K562 (cell line): Measurements from ENCODE around the gene MACROD2. TPM values are rescaled to one million over a fixed set of nuclear protein-coding genes. Genes with fewer than 3 reads are reported as not detected.

ENCODE experiments used
- ATAC-seq: fragments of 200-7000 bp; cut with Tn5 transposase; 3 replicates; pipeline ENCODE4 v1.9.1; 2020; ENCODE audit warnings: moderate library complexity
- BruUV-seq: library from RNA; stranded (reverse); fragments of 400-500 nt; replicated peaks from 2 replicates; lab custom pipeline; 2021; lab: Mats Ljungman, UMichigan
- CTCF ChIA-PET: fragments of 300-600 bp; formaldehyde crosslinking; extraction: SDS; loops from one replicate; lab custom pipeline; 2021; ENCODE audit warnings: low intra/inter-chr PET ratio; lab: Yijun Ruan, JAX
- POLR2A ChIA-PET: fragments of 300-600, 350-650 bp; sonication (Branson Sonifier 250); formaldehyde crosslinking; extraction: SDS; loops from one replicate; lab custom pipeline; 2021; ENCODE audit warnings: antibody characterized with exemption, inconsistent platforms; lab: Yijun Ruan, JAX
- DNase-seq, 4 experiments: peaks; one replicate each; pipeline versions ENCODE4 v3.0.0 to v3.0.0-alpha.2; 2011 to 2018; ENCODE audit warnings: low spot score in 3 of 4, mixed read lengths in 3 of 4; ENCODE audit errors: extremely low read depth in 1 of 4
- FAIRE-seq: peaks from 2 replicates; lab custom pipeline; 2011; peaks lifted over from hg19 to GRCh38; lab: Jason Lieb, UNC
- H2AFZ ChIP-seq: 2 replicates; pipeline ENCODE4 v1.6.0; 2011; ENCODE audit warnings: low read depth, low read length, control low read depth, inconsistent platforms
- H3K27ac ChIP-seq: fragments of 200-600 bp; 3 replicates; pipeline ENCODE4 v1.8.0; 2011; ENCODE audit warnings: low read depth, mild to moderate bottlenecking, control low read depth, inconsistent platforms, low read length, moderate library complexity, mixed read lengths; ENCODE audit errors: extremely low read depth
- H3K27me3 ChIP-seq, 2 experiments: fragments of 300-600 bp in 1 of 2; 2 replicates in 1 of 2; 3 replicates in 1 of 2; pipeline versions ENCODE4 v1.6.0 to v1.8.0; 2011; ENCODE audit warnings: inconsistent platforms in 2 of 2, low read length in 2 of 2, mild to moderate bottlenecking in 1 of 2, mixed read lengths in 1 of 2, moderate library complexity in 1 of 2; ENCODE audit not compliant: control insufficient read depth in 2 of 2, insufficient read depth in 2 of 2
- H3K36me3 ChIP-seq: fragments of 300-600 bp; 3 replicates; pipeline ENCODE4 v1.8.0; 2011; ENCODE audit warnings: mild to moderate bottlenecking, low read length, inconsistent platforms; ENCODE audit not compliant: control insufficient read depth, insufficient read depth
- H3K4me1 ChIP-seq, 2 experiments: fragments of 200-600 bp in 1 of 2; replicated peaks in 1 of 2; 2 replicates in 1 of 2; 3 replicates in 1 of 2; pipeline versions ENCODE4 v1.5.1 to v1.8.0; 2011; ENCODE audit warnings: inconsistent platforms in 2 of 2, low read length in 2 of 2, mild to moderate bottlenecking in 1 of 2, mixed read lengths in 1 of 2, moderate library complexity in 1 of 2; ENCODE audit not compliant: control insufficient read depth in 2 of 2, insufficient read depth in 2 of 2
- H3K4me2 ChIP-seq: 2 replicates; pipeline ENCODE4 v1.6.1; 2011; ENCODE audit warnings: low read length, control low read depth, inconsistent platforms, mixed read lengths; ENCODE audit not compliant: insufficient read depth
- H3K4me3 ChIP-seq: fragments of 200-600 bp; sonication (generic), shearing (Covaris generic); 2 replicates; pipeline ENCODE4 v1.5.1; 2016; ENCODE audit warnings: control low read depth, inconsistent platforms
- H3K79me2 ChIP-seq: fragments of 200-600 bp; 3 replicates; pipeline ENCODE4 v1.8.0; 2011; ENCODE audit warnings: low read length, inconsistent platforms; ENCODE audit not compliant: control insufficient read depth, insufficient read depth
- H3K9ac ChIP-seq, 2 experiments: 2 replicates each; pipeline versions ENCODE4 v1.6.0 to v1.6.1; 2011; ENCODE audit warnings: low read depth in 2 of 2, low read length in 2 of 2, control low read depth in 1 of 2, inconsistent platforms in 1 of 2, mild to moderate bottlenecking in 1 of 2, mixed read lengths in 1 of 2; ENCODE audit not compliant: insufficient read depth in 1 of 2
- H3K9me1 ChIP-seq: one replicate; pipeline ENCODE4 v1.6.0; 2011; ENCODE audit warnings: inconsistent platforms, mild to moderate bottlenecking, low read length, moderate library complexity; ENCODE audit not compliant: control insufficient read depth, insufficient read depth
- H3K9me3 ChIP-seq: replicated peaks from 2 replicates; pipeline ENCODE4 v1.5.1; 2011; ENCODE audit warnings: low read depth, low read length, inconsistent platforms; ENCODE audit not compliant: control insufficient read depth, insufficient read depth
- H4K20me1 ChIP-seq: replicated peaks from 2 replicates; pipeline ENCODE4 v1.6.1; 2011; ENCODE audit warnings: low read length, inconsistent platforms, mixed read lengths; ENCODE audit not compliant: control insufficient read depth, insufficient read depth
- ARID1B ChIP-seq: fragments of 450-650 bp; IDR thresholded peaks from 2 replicates; pipeline ENCODE4 v1.6.1; 2016; ENCODE audit warnings: antibody characterized with exemption, mild to moderate bottlenecking, inconsistent platforms
- CHD1 ChIP-seq: fragments of 200-600 bp; sonication (generic); IDR thresholded peaks from one replicate; pipeline ENCODE4 v1.6.1; 2012; ENCODE audit warnings: mild to moderate bottlenecking, moderate library complexity, low read length, inconsistent platforms
- COPS2 ChIP-seq: fragments of 450-650 bp; conservative IDR thresholded peaks from 2 replicates; pipeline ENCODE4 v1.6.1; 2016; ENCODE audit warnings: mild to moderate bottlenecking, moderate library complexity
- CREBBP ChIP-seq: IDR thresholded peaks from one replicate; pipeline ENCODE4 v1.6.1; 2012; ENCODE audit warnings: low read depth, mild to moderate bottlenecking, control low read depth, inconsistent platforms, low read length
- CSDE1 ChIP-seq, 2 experiments: fragments of 450-650 bp; IDR thresholded peaks; 2 replicates each; pipeline ENCODE4 v1.6.1; 2016; ENCODE audit warnings: mild to moderate bottlenecking in 1 of 2
- GABPA ChIP-seq: fragments of 200-800 bp; sonication (Bioruptor generic); conservative IDR thresholded peaks from 2 replicates; pipeline ENCODE4 v1.6.1; 2016; ENCODE audit warnings: low read depth, missing genetic modification characterization, missing compliant biosample characterization
- GABPB1 ChIP-seq: sonication (generic); formaldehyde crosslinking; IDR thresholded peaks from 2 replicates; pipeline ENCODE4 v1.8.0; 2022; ENCODE audit warnings: mild to moderate bottlenecking, missing genetic modification reagents
- HMG20B ChIP-seq: fragments of 250-450 bp; sonication (Bioruptor Pico); IDR thresholded peaks from 2 replicates; pipeline ENCODE4 v1.5.0; 2021; ENCODE audit warnings: mild to moderate bottlenecking
- RBM25 ChIP-seq: fragments of 200-400 bp; formaldehyde crosslinking; IDR thresholded peaks from 2 replicates; pipeline ENCODE4 v1.6.1; 2018; ENCODE audit warnings: low read length, low read depth, moderate library complexity; ENCODE audit not compliant: severe bottlenecking
- YY1 ChIP-seq, 3 experiments: IDR thresholded peaks; 2 replicates each; pipeline ENCODE4 v1.6.1; 2011; ENCODE audit warnings: low read length in 2 of 3, mild to moderate bottlenecking in 2 of 3, moderate library complexity in 2 of 3, borderline replicate concordance in 1 of 3, control low read depth in 1 of 3, low read depth in 1 of 3; ENCODE audit not compliant: insufficient read depth in 3 of 3, insufficient replicate concordance in 2 of 3, control insufficient read depth in 1 of 3, insufficient read length in 1 of 3; ENCODE audit errors: extremely low read depth in 1 of 3
- ZBTB7A ChIP-seq: IDR thresholded peaks from 2 replicates; pipeline ENCODE4 v1.6.1; 2011; ENCODE audit warnings: low read depth, mild to moderate bottlenecking, low read length, moderate library complexity, borderline replicate concordance; ENCODE audit not compliant: control insufficient read depth
- ZNF24 ChIP-seq: fragments of 450-650 bp; IDR thresholded peaks from 2 replicates; pipeline ENCODE4 v1.6.1; 2016
- ZNF507 ChIP-seq: conservative IDR thresholded peaks from 2 replicates; pipeline ENCODE4 v1.6.1; 2017; ENCODE audit warnings: missing genetic modification characterization, missing compliant biosample characterization
- ZNF707 ChIP-seq: fragments of 250-450 bp; sonication (Bioruptor Pico); conservative IDR thresholded peaks from 2 replicates; pipeline ENCODE4 v1.8.0; 2022; ENCODE audit warnings: inconsistent platforms, mild to moderate bottlenecking, moderate library complexity
- ZNF76 ChIP-seq: fragments of 250-450 bp; sonication (Bioruptor Pico); IDR thresholded peaks from 2 replicates; pipeline ENCODE4 v1.4.0; 2020; ENCODE audit warnings: mild to moderate bottlenecking, moderate library complexity, borderline replicate concordance
- WGBS: fragments of 100-300 bp; shearing (Covaris generic); methylation state at CpG from one replicate; pipeline ENCODE4 v1.1.6; 2016; ENCODE audit warnings: low coverage, mixed read lengths; ENCODE audit not compliant: insufficient coverage; ENCODE audit errors: missing lambda C conversion rate; 5-methylcytosine and 5-hydroxymethylcytosine counted together
- in situ Hi-C: fragments of 300-500 bp; cut with MboI; formaldehyde crosslinking; loops from 4 replicates; pipeline ENCODE4 v1.15.0; 2018; ENCODE audit warnings: inconsistent platforms, mixed read lengths
- intact Hi-C: fragments of 100-400 bp; cut with micrococcal nuclease; formaldehyde crosslinking; loops from 2 replicates; pipeline ENCODE4 v1.14.2; 2022
- polyA plus RNA-seq, 8 experiments: library from polyadenylated mRNA; depleted of rRNA in 4 of 8; stranded (reverse) in 5 of 8; unstranded in 3 of 8; fragments of >200 nt; fragmentation: Nextera tagmentation in 2 of 8; fragmentation: Illumina TruSeq in 1 of 8; extraction: Ambion mirVana in 2 of 8; extraction: Trizol in 1 of 8; gene quantifications; 2 replicates each; pipeline versions ENCODE4 v1.2.1 to v1.2.3, GENCODE V29; 2011 to 2014; ENCODE audit warnings: inconsistent platforms in 1 of 8, missing spikeins in 1 of 8
- total RNA-seq, 7 experiments: library from RNA; depleted of rRNA in 6 of 7; stranded (reverse); fragments of >200 nt in 6 of 7; fragmentation: Illumina TruSeq in 2 of 7; extraction: Trizol in 2 of 7; gene quantifications; 2 replicates each; pipeline versions ENCODE4 v1.2.1 to v1.2.3, GENCODE V29; 2011 to 2021; ENCODE audit warnings: low replicate concordance in 1 of 7

Gene MACROD2
- total and polyA plus RNA-seq, 9 of the 15 experiments (the other 6 are each of a cell fraction or from before 2014, with no cell fraction given), result not detected

DNA sequence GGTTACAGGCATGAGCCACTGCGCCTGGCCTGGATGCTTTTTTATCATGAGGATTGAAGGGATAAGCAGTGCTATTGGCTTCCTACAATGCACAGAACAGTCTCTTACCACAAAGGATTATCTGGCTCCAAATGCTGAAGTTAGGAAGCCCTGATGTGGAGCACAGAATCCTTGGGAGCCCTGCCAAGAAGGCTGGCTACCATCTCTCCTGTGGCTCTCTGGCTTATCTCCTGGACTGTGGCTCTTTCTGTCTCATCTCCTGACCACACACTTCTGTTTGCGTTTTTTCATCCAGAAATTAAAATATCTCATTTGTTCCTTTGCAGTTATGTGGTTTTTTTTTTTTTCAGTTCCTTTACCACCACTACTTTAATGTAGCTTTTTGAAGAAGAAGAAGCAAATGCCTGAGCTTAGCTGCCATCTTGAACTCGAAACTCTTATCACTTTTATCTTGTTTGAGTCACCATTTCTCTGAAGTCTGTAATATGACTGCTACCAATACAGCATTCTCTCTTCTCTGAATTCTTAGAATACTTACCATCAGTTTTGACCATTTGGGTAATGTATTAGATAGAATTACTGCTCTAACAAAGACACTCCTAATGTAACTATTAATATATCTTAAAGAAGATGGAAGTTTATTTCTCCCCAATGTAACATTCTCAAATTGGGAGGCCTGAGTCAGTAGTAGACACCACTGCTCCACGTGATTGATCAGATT, 1533.2 kb downstream of the MACROD2 start:
- FAIRE-seq (no peak), ATAC-seq (no peak), DNase-seq (no peak)
- H3K9ac ChIP-seq, result no peak overlapping the region
- H3K9me1 ChIP-seq, result no peaks in the 10 kb centered on the region
- H3K27ac ChIP-seq, result no peak overlapping the region
- intact Hi-C loops (no loop called here), in situ Hi-C loops (no loop called here)
- CTCF ChIA-PET, result no interaction called here
- no peak overlapping the region for H2AFZ ChIP-seq
- no peaks in the 10 kb centered on the region for H3K27me3 ChIP-seq
- no peaks in the 10 kb centered on the region for H4K20me1 ChIP-seq
- H3K4me2 ChIP-seq, result no peak overlapping the region
- no peaks in the 10 kb centered on the region for H3K4me1 ChIP-seq
- 0% methylated on average over 4 of the region's 4 CpGs for WGBS
- no TSS peak for BruUV-seq
- H3K79me2 ChIP-seq, result no peaks in the 10 kb centered on the region
- TF ChIP-seq COPS2 (no peak), CHD1 (no peak), YY1 (IDR thresholded peaks at IDR 0.05; ENCODE audit: borderline replicate concordance in 1 of 3, control insufficient read depth in 1 of 3, extremely low read depth in 1 of 3, insufficient read depth in 3 of 3, insufficient read length in 1 of 3, insufficient replicate concordance in 2 of 3, low read depth in 1 of 3, low read length in 2 of 3) (no peak), CSDE1 (IDR thresholded peaks at IDR 0.05) (no peak), ZNF507 (tag) (no peak), CREBBP (no peak), ARID1B (no peak), ZBTB7A (no peak), ZNF76 (no peak), ZNF24 (no peak), GABPB1 (CRISPR knock-in tag) (no peak), HMG20B (no peak), GABPA (tag) (no peak), ZNF707 (CRISPR knock-in tag) (no peak), RBM25 (no peak)
- POLR2A ChIA-PET, result no interaction called here
- H3K9me3 ChIP-seq, result no peaks in the 10 kb centered on the region
- no peak overlapping the region for H3K4me3 ChIP-seq
- no peaks in the 10 kb centered on the region for H3K36me3 ChIP-seq
